T-cell (primary cell): Measurements from ENCODE around the gene ANLN. TPM values are rescaled to one million over a fixed set of nuclear protein-coding genes. Genes with fewer than 3 reads are reported as not detected.
"Not testable (repeated sequence)": the region's sequence is repeated elsewhere in the genome, so short reads cannot be mapped to it uniquely, and the experiment has no call there.

Experiments used
- ATAC-seq, 4 experiments: fragments of 200-7000 bp in 3 of 4; fragments of 150-1000 bp in 1 of 4; cut with Tn5 transposase; replicated peaks in 1 of 4; 1 replicate in 3 of 4; 2 replicates in 1 of 4; pipeline ENCODE4 v1.10.0; 2021; ENCODE audit warnings: moderate library complexity in 3 of 4, mild to moderate bottlenecking in 2 of 4, moderate number of reproducible peaks in 1 of 4
- CTCF ChIA-PET, 2 donors: fragments of 300-600 bp; sonication (Branson Sonifier 250); formaldehyde crosslinking; loops; one replicate each; lab custom pipeline; 2022; ENCODE audit warnings: antibody characterized with exemption in 2 of 2; lab: Charles Lee
- POLR2A ChIA-PET, 2 donors: fragments of 300-600 bp; sonication (Branson Sonifier 250); formaldehyde crosslinking; loops; one replicate each; lab custom pipeline; 2022; ENCODE audit warnings: antibody characterized with exemption in 2 of 2; lab: Charles Lee
- DNase-seq, 35 experiments: peaks; one replicate each; pipeline versions ENCODE4 v3.0.0 to v3.0.0-alpha.2; 2013 to 2023
- H3K27ac ChIP-seq: one replicate; pipeline ENCODE4 v1.5.1; 2013; ENCODE audit warnings: low read length
- H3K27me3 ChIP-seq, 2 experiments: replicated peaks in 1 of 2; 1 replicate in 1 of 2; 2 replicates in 1 of 2; pipeline versions ENCODE4 v1.6.1 to v1.7.0; 2013; ENCODE audit warnings: low read length in 1 of 2, mixed read lengths in 1 of 2; ENCODE audit not compliant: control insufficient read depth in 2 of 2, insufficient read depth in 2 of 2; ENCODE audit errors: extremely low read depth in 1 of 2
- H3K36me3 ChIP-seq, 2 donors: 1 replicate in 1 of 2; 2 replicates in 1 of 2; pipeline versions ENCODE4 v1.6.1 to v1.7.0; 2013; ENCODE audit warnings: low read length in 1 of 2; ENCODE audit not compliant: control insufficient read depth in 2 of 2, insufficient read depth in 1 of 2; ENCODE audit errors: extremely low read depth in 1 of 2
- H3K4me1 ChIP-seq, 2 experiments: 1 replicate in 1 of 2; 2 replicates in 1 of 2; pipeline versions ENCODE4 v1.6.1 to v1.7.0; 2013; ENCODE audit warnings: low read length in 2 of 2, mixed read lengths in 1 of 2; ENCODE audit not compliant: insufficient read depth in 2 of 2, control insufficient read depth in 1 of 2; ENCODE audit errors: extremely low read depth in 1 of 2
- H3K4me3 ChIP-seq, 2 donors: 1 replicate in 1 of 2; 2 replicates in 1 of 2; pipeline versions ENCODE4 v1.5.1 to v1.7.0; 2013; ENCODE audit warnings: mild to moderate bottlenecking in 2 of 2, low read length in 1 of 2, moderate library complexity in 1 of 2; ENCODE audit not compliant: control insufficient read depth in 1 of 2; ENCODE audit errors: extremely low read depth in 1 of 2
- H3K9me3 ChIP-seq: 2 replicates; pipeline ENCODE4 v1.7.0; 2013
- H3K27ac Mint-ChIP-seq, 2 donors: one replicate each; pipeline ENCODE4 v1.8.0; 2020 to 2021; ENCODE audit warnings: mild to moderate bottlenecking in 2 of 2, mixed read lengths in 2 of 2
- H3K27me3 Mint-ChIP-seq, 2 donors: one replicate each; pipeline ENCODE4 v1.8.0; 2021 to 2022; ENCODE audit warnings: mixed read lengths in 2 of 2
- H3K36me3 Mint-ChIP-seq: one replicate; pipeline ENCODE4 v1.8.0; 2021; ENCODE audit warnings: mixed read lengths
- H3K4me1 Mint-ChIP-seq, 3 donors: one replicate each; pipeline ENCODE4 v1.8.0; 2020 to 2022; ENCODE audit warnings: mixed read lengths in 3 of 3, mild to moderate bottlenecking in 1 of 3
- H3K4me3 Mint-ChIP-seq, 3 donors: one replicate each; pipeline ENCODE4 v1.8.0; 2020 to 2022; ENCODE audit warnings: mild to moderate bottlenecking in 3 of 3, mixed read lengths in 3 of 3, moderate library complexity in 3 of 3
- H3K9me3 Mint-ChIP-seq, 3 donors: one replicate each; pipeline ENCODE4 v1.8.0; 2020 to 2022; ENCODE audit warnings: mixed read lengths in 3 of 3
- WGBS: methylation state at CpG from one replicate; pipeline ENCODE4 v1.1.5; 2013; ENCODE audit warnings: missing lambda C conversion rate; ENCODE audit not compliant: insufficient coverage; 5-methylcytosine and 5-hydroxymethylcytosine counted together
- total RNA-seq, 35 experiments: library from RNA in 6 of 35; stranded (reverse) in 6 of 35; fragments of 120-200 nt in 1 of 35; gene quantifications; one replicate each; pipeline versions ENCODE4 v1.2.1 to v1.2.4 and lab custom pipeline; 2013 to 2026

Gene ANLN
- total RNA-seq, 5 donors from 2014 or later (not counting 1 experiment from before 2014, with no cell fraction given), result 0.69 to 1.5 (median 1.1) TPM

GRCh38 chr7:36460811-36461429, 71.3 kb downstream of the ANLN start:
- H3K4me1 ChIP-seq, result no peaks in the 10 kb centered on the region
- no peaks in the 10 kb centered on the region for H3K27me3 ChIP-seq
- ATAC-seq (no peak), DNase-seq (no peak)
- no peaks in the 10 kb centered on the region for H3K36me3 Mint-ChIP-seq
- no peaks in the 10 kb centered on the region for H3K36me3 ChIP-seq
- no peak overlapping the region for H3K4me3 ChIP-seq
- H3K4me1 Mint-ChIP-seq, result no peaks in the 10 kb centered on the region
- 100% methylated on average over 1 of the region's 8 CpGs for WGBS
- peaks cover 0 to 1% of the 10 kb centered on the region in 2 donors for H3K27me3 Mint-ChIP-seq
- H3K4me3 Mint-ChIP-seq, result no peak overlapping the region
- POLR2A ChIA-PET, result interaction anchor here in 1 of 2 donors (0.7 kb wide), 1 partner anchor 11 kb away, joined by 10 read pairs; no protein-coding TSS in a partner anchor
- H3K9me3 ChIP-seq, result no peaks in the 10 kb centered on the region
- H3K9me3 Mint-ChIP-seq, result no peaks in the 10 kb centered on the region
- no peak overlapping the region for H3K27ac Mint-ChIP-seq
- no peak overlapping the region for H3K27ac ChIP-seq
- CTCF ChIA-PET, result interaction anchor here (0.6 to 0.7 kb wide), 2 partner anchors 33 to 998 kb away, joined by 3 to 4 read pairs; no protein-coding TSS in a partner anchor

- 79% methylated on average over 2 of the region's 6 CpGs for WGBS
- no peak for DNase-seq
- Histone ChIP-seq H3K9me3 (no peaks in the 10 kb centered on the region), H3K27me3 (no peaks in the 10 kb centered on the region), H3K36me3 (no peaks in the 10 kb centered on the region), H3K27ac (no peak overlapping the region), H3K4me3 (no peak overlapping the region), H3K4me1 (no peaks in the 10 kb centered on the region)
- Mint-ChIP-seq H3K27me3 (peaks cover 0 to 1% of the 10 kb centered on the region in 2 donors), H3K9me3 (no peaks in the 10 kb centered on the region), H3K4me3 (no peak overlapping the region), H3K4me1 (no peaks in the 10 kb centered on the region), H3K36me3 (no peaks in the 10 kb centered on the region), H3K27ac (no peak overlapping the region)
- ChIA-PET POLR2A (no interaction called here), CTCF (no interaction called here)
- no peak for ATAC-seq
Observed at GRCh38 chr7:36462551-36463137, 73.0 kb downstream of the ANLN start.

- no peaks in the 10 kb centered on the region for H3K4me1 Mint-ChIP-seq
- DNase-seq, result no peak
- no peaks in the 10 kb centered on the region for H3K4me1 ChIP-seq
- peaks cover 0 to 5% of the 10 kb centered on the region in 2 donors for H3K27me3 Mint-ChIP-seq
- H3K36me3 Mint-ChIP-seq, result no peaks in the 10 kb centered on the region
- no peaks in the 10 kb centered on the region for H3K9me3 Mint-ChIP-seq
- H3K27me3 ChIP-seq, result no peaks in the 10 kb centered on the region
- H3K9me3 ChIP-seq, result no peaks in the 10 kb centered on the region
- ATAC-seq, result no peak
- no peak overlapping the region for H3K4me3 ChIP-seq
- POLR2A ChIA-PET, result interaction anchor here in 1 of 2 donors (0.7 kb wide), 1 partner anchor 30 kb away, joined by 3 read pairs; no protein-coding TSS in a partner anchor
- H3K27ac Mint-ChIP-seq, result no peak overlapping the region
- WGBS, result no CpG with 5 or more reads among the region's 3 CpGs
- no peak overlapping the region for H3K4me3 Mint-ChIP-seq
- no peak overlapping the region for H3K27ac ChIP-seq
- CTCF ChIA-PET, result interaction anchor here (0.5 to 2.2 kb wide), 2 partner anchors 15 to 24 kb away, joined by 3 to 4 read pairs; no protein-coding TSS in a partner anchor
- H3K36me3 ChIP-seq, result no peaks in the 10 kb centered on the region
Observed at GRCh38 chr7:36464271-36464670, 74.6 kb downstream of the ANLN start.

- H3K4me1 ChIP-seq, H3K9me3 ChIP-seq, H3K27ac ChIP-seq, H3K27ac Mint-ChIP-seq, H3K27me3 ChIP-seq, POLR2A ChIA-PET, H3K36me3 ChIP-seq, H3K4me1 Mint-ChIP-seq, ATAC-seq, H3K27me3 Mint-ChIP-seq, H3K4me3 Mint-ChIP-seq, H3K9me3 Mint-ChIP-seq, H3K36me3 Mint-ChIP-seq, H3K4me3 ChIP-seq, DNase-seq: not testable (repeated sequence)
- WGBS, result 20% methylated on average over 1 of the region's 5 CpGs
- CTCF ChIA-PET, result interaction anchor here in 1 of 2 donors (2.2 kb wide), 1 partner anchor 22 kb away, joined by 4 read pairs; no protein-coding TSS in a partner anchor
Observed at GRCh38 chr7:36466001-36466400, 76.3 kb downstream of the ANLN start.

- Mint-ChIP-seq H3K4me3 (no peak overlapping the region), H3K9me3 (no peaks in the 10 kb centered on the region), H3K27me3 (peaks cover 0 to 8% of the 10 kb centered on the region in 2 donors), H3K27ac (no peak overlapping the region), H3K4me1 (no peaks in the 10 kb centered on the region), H3K36me3 (no peaks in the 10 kb centered on the region)
- Histone ChIP-seq H3K4me3 (no peak overlapping the region), H3K27ac (no peak overlapping the region), H3K4me1 (no peaks in the 10 kb centered on the region), H3K36me3 (no peaks in the 10 kb centered on the region), H3K27me3 (no peaks in the 10 kb centered on the region), H3K9me3 (no peaks in the 10 kb centered on the region)
- 75% methylated on average over 1 of the region's 2 CpGs for WGBS
- ChIA-PET CTCF (interaction anchor here in 1 of 2 donors (0.6 to 0.7 kb wide), 2 partner anchors 42 to 303 kb away, joined by 6 read pairs; no protein-coding TSS in a partner anchor), POLR2A (no interaction called here)
- ATAC-seq (no peak), DNase-seq (no peak)
Observed at GRCh38 chr7:36468370-36469101, 78.9 kb downstream of the ANLN start.

GRCh38 chr7:36469236-36469635, 79.6 kb downstream of the ANLN start:
- CTCF ChIA-PET, result interaction anchor here in 1 of 2 donors (0.6 kb wide), 1 partner anchor 42 kb away, joined by 6 read pairs; no protein-coding TSS in a partner anchor
- Histone ChIP-seq H3K4me3 (no peak overlapping the region), H3K27me3 (no peaks in the 10 kb centered on the region), H3K9me3 (no peaks in the 10 kb centered on the region), H3K36me3 (no peaks in the 10 kb centered on the region), H3K4me1 (peaks cover 0 to under 1% of the 10 kb centered on the region in 2 experiments), H3K27ac (no peak overlapping the region)
- Mint-ChIP-seq H3K36me3 (no peaks in the 10 kb centered on the region), H3K27ac (no peak overlapping the region), H3K27me3 (peaks cover 0 to 8% of the 10 kb centered on the region in 2 donors), H3K9me3 (no peaks in the 10 kb centered on the region), H3K4me1 (peaks cover 1 to 5% (median 1%) of the 10 kb centered on the region in 3 donors), H3K4me3 (no peak overlapping the region)
- ATAC-seq (no peak), DNase-seq (no peak)
- POLR2A ChIA-PET, result no interaction called here
